NAMALWA (cell line): ENCODE results near the gene ILKAP.

ENCODE experiments used
- DNase-seq: peaks from one replicate; pipeline ENCODE4 v3.0.0-alpha.2; 2015; ENCODE audit warnings: low spot score

Gene ILKAP

DNA sequence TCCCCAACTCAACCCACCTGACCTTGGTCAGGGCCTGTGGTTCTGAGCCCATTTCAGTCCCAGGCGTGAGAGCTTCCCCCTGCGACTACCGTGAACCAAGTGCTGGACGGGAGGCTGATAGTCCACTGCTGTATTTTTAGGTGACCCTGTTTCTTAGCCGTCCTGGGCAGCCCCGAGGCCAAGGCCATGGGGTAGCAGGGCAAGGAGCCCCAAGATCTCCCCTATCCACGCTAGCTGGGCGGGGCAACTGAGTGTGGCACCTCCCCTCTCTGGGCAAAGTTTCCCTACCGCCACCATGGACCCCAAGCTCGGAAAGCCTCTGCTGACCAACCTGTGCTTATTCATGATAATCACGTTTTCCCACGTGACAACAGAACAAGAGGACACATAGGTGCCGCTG is 65.6 kb downstream of the ILKAP start:
- DNase-seq, result no peak

DNA sequence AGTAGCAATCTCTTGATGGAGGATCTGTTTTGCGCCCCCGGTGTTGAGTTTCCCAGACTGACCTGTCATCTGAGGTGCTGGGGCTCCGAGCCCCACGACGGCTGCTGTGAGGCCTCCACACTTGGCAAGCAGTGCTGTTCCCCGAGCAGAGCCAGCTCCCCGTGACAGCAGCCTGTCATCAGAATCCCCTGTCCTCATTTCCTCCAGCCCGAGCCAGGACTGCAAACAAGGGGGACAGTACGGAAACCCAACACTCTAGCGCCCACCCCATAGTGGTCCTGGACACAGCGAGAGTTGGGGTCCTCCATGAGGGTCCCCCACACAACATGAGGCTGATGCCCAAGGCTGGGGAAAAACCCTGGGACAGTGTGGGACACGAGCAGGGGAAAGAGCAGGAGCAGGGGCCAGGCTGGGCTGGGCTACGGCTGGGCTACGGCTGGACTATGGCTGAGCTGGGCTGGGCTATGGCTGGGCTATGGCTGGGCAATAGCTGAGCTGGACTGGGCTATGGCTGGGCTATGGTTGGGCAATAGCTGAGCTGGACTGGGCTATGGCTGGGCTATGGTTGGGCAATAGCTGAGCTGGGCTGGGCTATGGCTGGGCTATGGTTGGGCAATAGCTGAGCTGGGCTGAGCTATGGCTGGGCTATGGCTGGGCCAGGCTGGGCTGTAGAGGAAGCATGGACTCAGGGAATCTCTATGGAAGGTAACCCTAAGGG is 66.5 kb downstream of the ILKAP start:
- no peak for DNase-seq

DNA sequence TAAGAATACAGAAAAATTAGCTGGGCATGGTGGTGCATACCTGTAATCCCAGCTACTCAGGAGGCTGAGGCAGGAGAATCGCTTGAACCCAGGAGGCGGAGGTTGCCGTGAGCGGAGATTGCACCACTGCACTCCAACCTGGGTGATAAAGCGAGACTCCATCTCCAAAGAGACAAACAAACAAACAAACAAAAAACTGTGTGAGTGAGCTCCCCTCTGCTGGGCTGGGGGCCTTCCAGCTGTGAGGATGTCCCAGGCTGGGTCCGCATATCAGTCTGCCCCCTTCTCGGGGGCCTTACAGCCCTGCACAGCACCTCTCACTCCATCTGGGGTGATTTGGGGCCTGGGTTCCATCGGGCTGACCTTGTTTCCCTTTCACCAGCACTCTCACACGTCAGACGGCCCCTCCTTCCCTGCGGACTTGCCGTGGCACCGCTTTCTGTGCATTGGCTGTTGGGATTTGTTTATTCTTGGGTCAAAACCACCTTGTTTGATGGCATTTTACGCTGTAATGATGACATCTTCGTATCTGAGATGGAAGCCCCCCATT is 67.8 kb downstream of the ILKAP start:
- no peak for DNase-seq

DNA sequence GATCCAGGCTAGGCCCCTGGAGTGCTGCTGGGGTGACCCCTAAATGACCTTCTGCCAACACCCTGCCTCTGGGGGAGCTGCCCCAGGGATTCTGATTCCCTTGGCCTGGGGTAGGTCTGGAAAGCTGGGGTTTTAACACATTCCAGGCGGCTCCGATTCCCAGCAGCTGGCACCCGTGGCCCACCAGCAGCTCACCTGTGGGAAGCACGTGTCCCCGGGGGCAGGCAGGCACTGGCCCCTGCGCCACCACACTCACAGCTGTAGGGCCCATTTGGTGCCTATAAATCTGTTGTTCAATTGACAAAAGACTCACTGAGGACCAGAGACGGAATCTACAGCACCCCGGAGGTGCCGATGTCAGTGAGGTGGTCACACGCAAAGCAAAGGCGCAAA is 69.1 kb downstream of the ILKAP start:
- no peak for DNase-seq

DNA sequence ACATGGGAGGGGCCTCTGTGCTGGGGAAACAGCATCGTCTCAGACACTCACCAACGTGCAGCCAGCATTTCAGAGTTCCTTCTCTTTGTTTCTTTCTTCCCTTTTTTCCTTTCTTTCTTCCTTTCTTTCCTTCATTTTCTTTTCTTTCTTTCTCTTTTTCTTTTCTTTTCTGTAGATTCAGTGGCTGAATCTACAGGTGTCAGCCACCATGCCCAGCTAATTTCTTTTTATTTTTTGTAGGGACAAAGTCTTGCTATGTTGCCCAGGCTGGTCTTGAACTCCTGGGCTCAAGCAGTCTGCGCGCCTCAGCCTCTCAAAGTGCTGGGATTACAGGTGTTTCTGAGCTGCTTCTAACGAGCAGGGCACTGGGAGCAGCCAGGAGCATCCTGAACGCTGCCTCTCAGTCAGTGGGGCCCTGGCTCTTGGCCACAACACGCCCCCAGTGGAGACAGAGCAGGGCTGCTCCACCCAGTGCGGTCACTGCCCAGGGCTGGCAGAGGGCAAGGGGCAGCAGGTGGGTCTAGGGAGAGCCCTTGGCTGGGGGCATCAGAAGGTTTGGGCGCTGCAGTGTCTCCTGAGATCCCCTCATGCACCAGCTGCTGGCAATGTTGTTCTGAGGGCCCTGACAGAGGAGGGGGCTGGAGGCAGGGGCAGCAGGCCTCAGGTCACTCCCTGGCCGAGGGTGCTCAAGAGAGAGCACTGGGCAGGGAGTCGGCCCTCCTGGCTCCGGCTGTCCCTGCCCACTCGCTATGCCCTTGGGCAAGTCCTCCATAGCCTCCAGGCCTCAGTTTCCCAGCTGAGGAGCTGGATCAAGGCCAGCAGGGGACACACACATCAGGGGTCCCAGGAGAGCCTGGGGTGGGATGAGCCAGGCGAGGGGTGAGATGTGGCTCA is 69.7 kb downstream of the ILKAP start:
- no peak for DNase-seq

DNA sequence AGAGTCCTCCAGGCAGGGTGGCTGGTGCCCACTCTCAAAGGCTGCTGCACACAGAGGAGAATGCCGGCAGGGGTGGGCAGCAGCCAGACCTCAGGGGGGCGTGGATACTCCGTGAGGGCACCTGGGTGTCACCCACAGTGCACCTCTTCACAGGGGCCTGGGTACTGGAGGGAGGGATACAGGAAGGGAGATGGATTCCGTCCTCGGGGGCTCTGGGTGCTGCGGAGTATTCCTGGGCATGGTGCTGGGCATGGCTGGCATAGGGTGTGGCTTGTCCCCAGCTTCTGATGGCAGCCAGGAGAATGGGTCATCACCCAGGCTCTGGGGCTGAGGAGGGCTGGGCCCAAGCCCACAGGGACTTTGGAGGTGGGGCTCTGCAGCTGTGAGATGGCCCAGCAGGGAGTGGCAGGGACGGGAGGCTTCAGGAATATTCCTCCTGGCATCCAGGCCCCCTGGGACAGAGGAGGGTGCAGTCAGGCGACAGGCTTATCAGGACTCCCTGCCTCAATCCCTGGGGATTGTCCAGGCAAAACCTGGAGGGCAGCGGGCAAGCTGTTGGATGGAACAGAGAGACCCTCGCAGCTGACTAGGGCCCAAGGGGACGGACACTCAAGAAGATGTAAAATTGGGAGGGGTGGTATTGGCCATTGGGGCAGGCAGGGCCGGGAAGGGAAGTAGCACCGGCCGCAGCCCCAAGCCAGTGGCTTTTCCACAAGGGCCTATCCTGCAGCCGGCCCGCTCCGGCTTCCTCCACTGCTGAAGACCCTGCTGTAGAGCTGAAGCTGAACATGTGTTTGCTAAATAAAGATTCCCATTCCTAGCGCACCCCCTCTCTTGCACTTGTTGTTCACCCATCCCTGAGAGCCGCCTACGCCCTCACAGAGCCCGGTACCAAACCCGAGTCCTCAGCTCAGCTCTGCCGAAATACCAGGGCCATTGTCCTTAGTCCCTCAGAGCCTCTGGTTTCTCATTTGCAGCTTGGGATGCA is 70.7 kb downstream of the ILKAP start:
- DNase-seq, result no peak

DNA sequence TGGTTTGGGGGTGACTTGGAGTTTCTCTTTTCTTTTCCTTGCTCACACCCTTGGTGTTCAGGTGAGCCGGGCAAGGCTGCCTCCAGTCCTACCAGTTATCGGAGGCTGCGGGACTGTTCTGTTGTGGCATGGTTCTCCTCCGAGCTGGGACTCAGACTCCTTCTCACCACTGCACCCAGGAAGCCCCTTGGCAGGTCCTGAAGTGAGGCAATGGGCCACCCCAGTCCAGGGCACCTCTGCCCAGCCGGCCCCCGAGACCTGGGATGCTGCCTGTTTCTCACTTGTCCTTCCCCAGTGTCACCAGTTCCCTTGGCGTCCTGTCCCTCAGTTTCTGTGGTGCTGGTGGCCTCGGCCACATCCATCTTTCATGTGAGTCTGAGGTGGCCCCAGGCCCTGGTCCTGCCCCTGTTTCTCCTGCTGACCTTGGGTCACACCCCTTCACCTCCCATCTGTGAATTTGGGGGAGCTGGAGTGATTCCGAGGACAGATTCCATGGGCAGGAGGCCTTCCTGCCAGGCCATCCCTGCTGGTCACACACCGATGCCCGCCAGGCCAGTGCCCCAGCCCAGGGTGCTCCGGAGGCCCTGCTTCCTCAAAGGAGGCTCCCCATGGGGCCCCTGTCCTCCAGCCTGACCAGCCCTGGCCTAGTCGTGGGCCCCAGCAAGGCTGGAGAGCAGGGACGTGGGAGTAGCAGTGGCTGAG is 71.6 kb downstream of the ILKAP start:
- no peak for DNase-seq

DNA sequence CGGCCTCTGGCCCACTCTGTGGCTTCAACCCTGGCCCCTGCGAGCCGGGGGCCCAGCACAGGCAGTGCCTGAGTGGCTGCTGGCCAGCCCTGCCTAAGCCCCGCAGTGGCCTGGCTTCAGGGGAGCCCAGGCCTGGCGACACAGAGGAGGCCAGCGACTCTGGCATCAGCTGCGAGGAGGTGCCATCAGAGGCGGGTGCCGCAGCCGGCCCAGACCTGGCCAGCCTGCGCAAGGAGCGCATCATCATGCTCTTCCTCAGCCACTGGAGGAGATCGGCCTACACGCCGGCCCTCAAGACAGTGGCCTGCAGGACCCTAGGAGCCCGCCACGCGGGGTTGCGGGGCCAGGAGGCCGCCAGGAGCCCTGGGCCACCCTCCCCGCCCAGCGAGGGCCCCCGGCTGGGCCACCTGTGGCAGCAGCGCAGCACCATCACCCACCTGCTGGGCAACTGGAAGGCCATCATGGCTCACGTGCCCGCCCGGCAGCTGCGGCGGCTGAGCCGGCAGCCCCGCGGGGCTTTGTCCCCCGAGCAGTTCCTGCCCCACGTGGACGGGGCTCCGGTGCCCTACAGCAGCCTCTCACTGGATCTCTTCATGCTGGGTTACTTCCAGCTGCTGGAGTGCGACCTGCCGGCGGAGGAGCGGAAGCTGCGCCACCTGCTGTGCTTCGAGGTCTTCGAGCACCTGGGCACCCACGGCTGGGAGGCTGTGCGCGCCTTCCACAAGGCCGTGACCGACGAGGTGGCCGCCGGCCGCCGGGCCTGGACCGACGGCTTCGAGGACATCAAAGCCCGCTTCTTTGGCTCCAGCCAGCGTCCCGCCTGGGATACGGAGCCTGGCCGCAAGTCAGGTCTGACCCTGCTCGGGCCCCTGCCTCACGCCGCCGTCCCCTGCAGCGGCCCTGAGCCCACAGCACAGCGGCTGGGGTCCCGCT is 72.5 kb downstream of the ILKAP start:
- DNase-seq, result no peak

DNA sequence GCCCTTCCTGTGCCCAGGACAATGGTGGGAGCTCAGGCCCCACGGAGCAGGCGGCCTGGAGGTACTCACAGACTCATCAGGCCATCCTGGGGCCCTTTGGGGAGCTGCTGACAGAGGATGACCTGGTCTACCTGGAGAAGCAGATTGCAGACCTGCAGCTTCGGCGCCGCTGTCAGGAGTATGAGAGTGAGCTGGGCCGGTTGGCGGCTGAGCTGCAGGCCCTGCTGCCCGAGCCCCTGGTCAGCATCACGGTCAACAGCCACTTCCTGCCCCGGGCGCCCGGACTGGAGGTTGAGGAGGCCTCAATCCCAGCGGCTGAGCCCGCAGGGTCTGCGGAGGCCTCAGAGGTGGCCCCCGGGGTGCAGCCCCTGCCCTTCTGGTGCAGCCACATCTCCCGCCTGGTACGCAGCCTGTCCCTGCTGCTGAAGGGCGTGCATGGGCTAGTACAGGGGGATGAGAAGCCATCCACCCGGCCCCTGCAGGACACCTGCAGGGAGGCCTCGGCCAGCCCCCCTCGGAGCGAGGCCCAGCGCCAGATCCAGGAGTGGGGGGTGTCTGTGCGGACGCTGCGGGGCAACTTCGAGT is 73.3 kb downstream of the ILKAP start:
- DNase-seq, result no peak

DNA sequence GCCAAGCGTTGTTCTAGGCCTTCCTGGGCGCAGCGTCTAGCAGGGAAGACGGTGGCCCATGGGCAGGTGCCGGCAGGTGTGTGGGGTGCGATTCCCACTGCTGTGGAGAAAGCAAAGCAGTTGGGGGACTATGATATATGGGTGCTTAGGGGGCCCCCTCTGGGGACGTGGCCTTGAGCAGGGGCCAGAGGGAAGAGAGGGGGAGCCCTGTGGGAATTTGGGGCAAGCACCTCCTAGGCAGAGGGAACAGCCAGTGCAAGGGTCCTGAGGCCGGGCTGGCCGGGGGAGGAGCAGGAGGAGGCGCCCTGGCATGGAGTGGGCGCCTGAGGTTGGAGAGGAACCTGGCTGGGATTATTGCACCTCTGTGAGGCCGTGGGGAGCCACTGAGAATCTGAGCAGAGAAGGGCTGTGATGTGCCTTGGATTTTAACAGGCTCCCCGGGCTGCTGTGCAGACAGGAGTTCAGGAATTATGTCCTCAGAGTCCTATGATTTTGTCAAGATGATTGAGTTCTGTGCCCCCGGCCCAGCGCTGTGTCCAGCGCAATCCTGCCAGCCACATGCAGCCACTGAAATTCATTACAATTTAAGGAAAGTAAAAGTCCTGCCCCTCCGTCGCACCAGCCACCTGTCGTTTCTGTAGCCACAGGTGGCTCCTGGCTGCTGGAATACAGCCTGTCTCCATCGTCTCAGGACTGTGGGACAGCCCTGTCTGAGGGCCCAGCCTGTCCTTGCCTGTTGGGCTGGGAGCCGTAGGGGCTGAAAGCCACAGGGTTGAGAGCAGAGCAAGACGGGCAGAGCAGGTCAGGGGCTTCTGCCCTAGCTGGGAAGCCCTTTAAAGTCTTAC is 74.1 kb downstream of the ILKAP start:
- no peak for DNase-seq

DNA sequence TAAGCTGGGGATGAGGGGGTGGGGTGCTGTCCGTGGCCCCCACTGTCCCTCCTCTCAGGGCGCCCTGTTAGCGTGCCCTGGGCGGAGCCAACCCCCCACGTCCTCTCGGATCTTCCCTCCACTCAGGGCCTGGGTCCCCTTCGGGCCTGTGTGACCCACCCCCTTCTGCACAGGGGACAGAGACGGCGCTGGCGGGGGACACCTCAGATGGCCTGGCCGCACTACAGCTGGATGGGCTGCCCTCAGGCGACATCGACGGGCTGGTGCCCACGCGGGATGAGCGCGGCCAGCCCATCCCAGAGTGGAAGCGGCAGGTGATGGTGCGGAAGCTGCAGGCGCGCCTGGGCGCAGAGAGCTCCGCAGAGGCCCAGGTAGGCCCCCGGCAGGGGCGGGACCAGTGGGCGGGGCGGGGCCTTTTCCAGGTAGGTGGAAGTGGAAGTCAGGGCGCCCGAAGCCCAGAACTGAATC is 74.9 kb downstream of the ILKAP start:
- no peak for DNase-seq

DNA sequence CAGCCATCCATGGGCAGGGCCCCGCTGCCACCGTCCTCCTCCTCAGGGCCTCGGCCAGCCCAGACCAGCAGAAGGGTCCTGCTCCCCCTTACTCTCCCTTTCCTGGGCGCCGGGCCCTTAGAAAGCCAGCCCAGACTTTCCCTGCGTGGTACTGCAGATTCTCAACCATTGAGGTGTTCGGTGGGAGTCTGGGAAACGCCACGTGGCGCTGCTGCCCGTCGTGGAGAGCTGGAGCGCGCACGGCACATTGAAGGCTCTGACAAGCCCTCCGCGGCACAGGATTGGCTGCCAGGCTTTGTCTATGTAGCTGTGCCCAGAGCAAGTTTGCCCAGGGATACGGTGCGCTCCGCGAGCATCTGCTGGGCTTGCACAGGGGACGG is 75.4 kb downstream of the ILKAP start:
- no peak for DNase-seq

DNA sequence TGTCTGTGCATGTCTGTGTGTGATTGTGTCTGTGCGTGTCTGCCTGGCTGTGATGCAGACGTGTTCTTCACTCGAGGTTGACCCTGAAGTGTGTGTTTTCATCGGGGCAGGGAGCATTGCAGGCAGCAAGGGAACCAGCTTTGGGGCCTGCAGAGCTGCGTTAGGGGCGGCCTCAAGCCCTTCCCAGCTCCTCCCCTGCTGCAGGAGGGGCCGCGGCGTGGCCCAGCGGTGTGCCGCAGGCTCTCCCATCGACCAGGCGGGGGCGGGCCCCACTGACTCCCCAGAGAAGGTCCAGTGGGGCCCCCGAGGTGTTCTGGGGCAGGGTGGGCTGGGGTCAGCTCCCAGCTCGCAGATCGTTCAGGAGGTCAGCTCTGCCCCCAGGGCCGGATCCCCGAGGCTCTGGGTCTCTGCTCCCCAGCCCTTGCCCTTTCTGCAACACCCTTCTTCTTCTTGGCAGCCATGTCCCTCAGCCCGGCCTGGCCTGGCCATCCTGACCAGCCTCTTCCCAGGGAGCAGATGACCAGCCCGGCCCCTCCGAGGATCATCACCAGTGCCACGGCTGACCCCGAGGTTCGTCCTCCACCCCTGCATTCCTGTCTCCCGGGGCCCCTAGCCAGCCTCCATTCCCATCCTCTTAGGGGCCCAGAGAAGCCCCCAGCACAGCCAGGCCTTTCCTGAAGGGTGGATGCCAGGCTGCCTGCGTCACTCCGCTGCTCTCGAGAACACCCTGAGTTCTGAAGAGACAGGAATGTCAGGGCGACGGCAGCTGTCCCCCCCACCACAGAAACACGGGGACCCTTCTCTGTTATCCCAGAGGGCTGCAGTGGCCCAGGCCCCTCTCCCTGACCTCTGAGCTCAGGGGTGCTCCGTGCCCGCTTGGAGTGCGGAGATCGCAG is 76.1 kb downstream of the ILKAP start:
- no peak for DNase-seq

DNA sequence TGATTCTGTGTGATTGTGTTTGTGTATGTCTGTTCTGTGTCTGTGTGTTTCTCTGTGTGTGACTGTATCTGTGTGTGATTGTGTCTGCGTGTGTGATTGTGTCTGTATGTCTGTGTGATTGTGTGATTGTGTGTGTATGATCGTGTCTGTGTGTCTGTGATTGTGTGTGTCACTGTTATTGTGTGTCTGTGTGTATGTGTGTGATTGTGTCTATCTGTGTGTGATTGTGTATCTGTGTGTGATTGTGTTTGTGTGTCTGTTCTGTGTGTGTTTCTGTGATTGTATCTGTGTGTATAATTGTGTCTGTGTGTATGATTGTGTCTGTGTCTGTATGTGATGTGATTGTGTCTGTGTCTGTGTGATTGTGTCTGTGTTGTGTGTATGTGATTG is 76.7 kb downstream of the ILKAP start:
- DNase-seq, result no peak

DNA sequence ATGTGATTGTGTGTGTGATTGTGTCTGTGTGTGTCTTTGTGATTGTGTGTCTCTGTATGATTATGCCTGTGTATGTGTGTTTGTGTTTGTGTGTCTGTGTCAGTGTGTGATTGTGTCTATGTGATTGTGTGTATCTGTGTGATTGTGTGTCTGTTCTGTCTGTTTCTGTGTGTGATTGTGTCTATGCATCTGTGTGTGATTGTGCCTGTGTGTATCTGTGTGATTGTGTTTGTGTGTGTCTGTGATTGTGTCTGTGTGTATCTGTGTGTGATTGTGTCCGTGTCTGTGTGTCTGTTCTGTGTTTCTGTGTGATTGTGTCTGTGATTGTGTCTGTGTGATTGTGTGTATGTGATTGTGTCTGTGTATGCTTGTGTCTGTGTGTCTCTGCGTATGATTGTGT is 77.2 kb downstream of the ILKAP start:
- DNase-seq, result no peak

DNA sequence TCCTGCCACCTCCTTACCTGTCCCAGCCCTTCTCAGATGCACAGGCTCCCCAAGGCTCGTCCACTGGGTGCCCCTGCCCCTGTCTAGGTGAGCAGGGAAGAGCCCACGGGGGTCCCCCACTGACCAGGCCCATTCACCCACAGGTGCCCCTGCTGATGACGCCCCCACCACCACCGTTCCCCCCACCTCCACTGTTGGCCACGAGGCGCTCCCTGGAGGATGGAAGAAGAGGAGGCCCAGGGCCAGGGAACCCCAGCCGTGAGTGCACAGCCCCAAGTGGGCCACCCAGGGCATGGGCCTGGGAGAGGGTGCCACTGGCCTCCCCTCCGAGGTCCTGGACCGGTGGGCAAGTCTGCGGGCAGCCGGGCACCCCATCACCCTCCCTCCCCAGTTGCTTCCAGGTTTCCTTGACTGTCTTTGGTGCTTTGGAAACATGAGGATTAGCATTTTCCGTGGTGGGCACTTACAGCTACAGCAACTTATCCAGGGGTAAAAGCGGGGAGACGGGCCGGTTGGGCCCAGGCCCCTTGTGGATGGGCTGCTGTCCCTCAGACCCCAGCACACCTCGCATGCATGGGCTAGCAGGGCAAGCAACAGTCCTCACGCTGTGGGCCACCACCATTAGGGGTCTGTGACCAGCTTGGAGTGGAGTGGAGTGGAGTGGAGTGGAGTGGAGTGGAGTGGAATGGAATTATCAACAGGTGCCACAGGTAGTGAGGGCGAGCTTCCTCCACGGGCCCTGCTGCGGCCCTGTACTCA is 78.2 kb downstream of the ILKAP start:
- DNase-seq, result no peak

DNA sequence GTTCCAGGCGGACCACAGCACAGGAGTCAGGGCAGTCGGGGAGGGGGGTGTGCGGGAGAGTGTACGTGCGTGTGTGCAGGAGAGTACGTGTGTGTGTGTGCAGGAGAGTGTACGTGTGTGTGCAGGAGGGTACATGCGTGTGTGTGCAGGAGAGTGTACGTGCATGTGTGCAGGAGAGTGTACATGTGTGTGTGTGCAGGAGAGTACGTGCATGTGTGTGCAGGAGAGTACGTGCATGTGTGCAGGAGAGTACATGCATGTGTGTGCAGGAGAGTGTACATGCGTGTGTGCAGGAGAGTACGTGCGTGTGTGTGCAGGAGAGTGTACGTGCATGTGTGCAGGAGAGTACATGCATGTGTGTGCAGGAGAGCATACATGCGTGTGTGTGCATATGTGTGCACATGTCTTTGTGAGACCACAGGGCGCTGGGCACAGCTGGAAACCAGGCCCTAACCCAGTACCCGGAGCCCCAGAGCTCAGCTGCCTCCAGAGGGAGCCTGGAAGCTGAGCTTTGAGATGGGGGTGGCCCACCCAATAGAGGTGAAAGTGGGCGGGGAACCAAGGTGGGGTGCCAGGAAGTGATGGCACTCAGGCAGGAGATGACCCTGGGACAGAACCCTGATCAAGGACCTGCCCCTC is 78.9 kb downstream of the ILKAP start:
- no peak for DNase-seq
